ENCODE data around the gene JARID2.

JARID2 gene

GRCh38 chr6:15299430-15300131 is 53.7 kb downstream of the JARID2 start:
- no peak overlapping the region for H2AFZ ChIP-seq (ENCODE audit: low read depth, low read length, severe bottlenecking)
- H3F3A ChIP-seq (ENCODE audit: insufficient read depth) = no peaks in the 10 kb centered on the region
- no peak overlapping the region for H3K9ac ChIP-seq (ENCODE audit: low read length)
- H3K27me3 ChIP-seq (ENCODE audit: low read length) = no peaks in the 10 kb centered on the region
- TF ChIP-seq CTCF (IDR thresholded peaks at IDR 0.05; ENCODE audit: insufficient read depth, low read length, poor library complexity, severe bottlenecking) = no peak
- TF ChIP-seq EZH2phosphoT487 (conservative IDR thresholded peaks at IDR 0.05; ENCODE audit: low read length) = no peak
- H3K27ac ChIP-seq (ENCODE audit: low read depth, low read length) = no peak overlapping the region
- no peaks in the 10 kb centered on the region for H3K9me3 ChIP-seq (ENCODE audit: insufficient read depth, low read length)
- H3K79me2 ChIP-seq (ENCODE audit: insufficient read depth, low read length) = no peaks in the 10 kb centered on the region
- H3K36me3 ChIP-seq (ENCODE audit: low read length) = no peaks in the 10 kb centered on the region
- H3K4me3 ChIP-seq (ENCODE audit: insufficient read depth, low read length, poor library complexity, severe bottlenecking) = no peak overlapping the region
- peaks cover 10% of the 10 kb centered on the region; the same call in 1 of the 2 replicates for H4K20me1 ChIP-seq (ENCODE audit: low read depth, low read length)
- H3K4me2 ChIP-seq (ENCODE audit: low read depth, low read length, poor library complexity, severe bottlenecking) = no peak overlapping the region
- H3K9me2 ChIP-seq (replicated peaks; ENCODE audit: insufficient read depth, low read length) = no peaks in the 10 kb centered on the region

DNA sequence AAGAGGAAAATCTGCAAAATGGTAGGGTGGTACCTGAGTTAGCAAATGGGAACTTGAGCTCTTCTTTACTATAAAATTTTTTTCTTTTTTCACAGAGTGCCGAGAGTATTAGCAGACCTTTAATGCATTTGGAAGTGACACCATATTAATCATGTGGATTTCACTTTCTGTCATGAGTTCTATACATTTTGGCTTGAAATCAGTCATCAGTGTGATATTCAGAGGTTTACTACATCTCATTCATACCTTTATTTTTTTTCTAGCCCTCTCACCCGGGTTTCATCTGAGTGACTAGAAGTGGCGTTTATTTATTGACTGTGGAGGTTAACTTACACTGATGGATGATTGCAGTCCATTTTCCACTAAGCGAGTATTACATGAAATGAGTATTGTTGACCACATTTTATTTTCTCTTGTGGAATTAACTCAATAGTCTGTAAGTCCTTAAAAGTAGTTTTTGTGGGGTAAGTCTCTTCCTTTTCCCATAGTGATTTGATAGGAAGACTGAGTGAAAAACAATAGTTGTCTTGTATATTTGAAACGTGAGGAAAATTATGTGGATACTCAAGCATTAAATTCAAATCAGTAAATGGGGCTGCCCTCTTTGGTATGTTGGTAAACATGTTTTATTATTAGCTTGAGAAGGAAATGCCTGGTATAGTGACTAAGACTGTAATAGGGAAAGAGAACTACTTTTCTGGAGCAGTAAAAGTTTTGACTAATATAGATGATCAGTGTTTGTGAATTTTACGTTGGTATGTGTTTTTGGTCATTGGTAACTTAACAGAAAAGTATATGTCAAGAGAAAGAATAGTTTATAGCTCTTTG is 55.5 kb downstream of the JARID2 start:
- no peak overlapping the region for H3K4me3 ChIP-seq (ENCODE audit: insufficient read depth, low read length, poor library complexity, severe bottlenecking)
- H3K9me3 ChIP-seq (ENCODE audit: insufficient read depth, low read length) = no peaks in the 10 kb centered on the region
- H3K79me2 ChIP-seq (ENCODE audit: insufficient read depth, low read length) = no peaks in the 10 kb centered on the region
- no peak overlapping the region for H3K27ac ChIP-seq (ENCODE audit: low read depth, low read length)
- H3K27me3 ChIP-seq (ENCODE audit: low read length) = no peaks in the 10 kb centered on the region
- H3K36me3 ChIP-seq (ENCODE audit: low read length) = no peaks in the 10 kb centered on the region
- H3K9ac ChIP-seq (ENCODE audit: low read length) = no peak overlapping the region
- H3K4me2 ChIP-seq (ENCODE audit: low read depth, low read length, poor library complexity, severe bottlenecking) = no peak overlapping the region
- no peaks in the 10 kb centered on the region for H3K9me2 ChIP-seq (replicated peaks; ENCODE audit: insufficient read depth, low read length)
- TF ChIP-seq CTCF (IDR thresholded peaks at IDR 0.05; ENCODE audit: insufficient read depth, low read length, poor library complexity, severe bottlenecking) = no peak
- no peak for TF ChIP-seq EZH2phosphoT487 (conservative IDR thresholded peaks at IDR 0.05; ENCODE audit: low read length)
- no peak overlapping the region for H2AFZ ChIP-seq (ENCODE audit: low read depth, low read length, severe bottlenecking)
- H4K20me1 ChIP-seq (ENCODE audit: low read depth, low read length) = peaks cover 14% of the 10 kb centered on the region; the same call in 1 of the 2 replicates
- no peaks in the 10 kb centered on the region for H3F3A ChIP-seq (ENCODE audit: insufficient read depth)

DNA sequence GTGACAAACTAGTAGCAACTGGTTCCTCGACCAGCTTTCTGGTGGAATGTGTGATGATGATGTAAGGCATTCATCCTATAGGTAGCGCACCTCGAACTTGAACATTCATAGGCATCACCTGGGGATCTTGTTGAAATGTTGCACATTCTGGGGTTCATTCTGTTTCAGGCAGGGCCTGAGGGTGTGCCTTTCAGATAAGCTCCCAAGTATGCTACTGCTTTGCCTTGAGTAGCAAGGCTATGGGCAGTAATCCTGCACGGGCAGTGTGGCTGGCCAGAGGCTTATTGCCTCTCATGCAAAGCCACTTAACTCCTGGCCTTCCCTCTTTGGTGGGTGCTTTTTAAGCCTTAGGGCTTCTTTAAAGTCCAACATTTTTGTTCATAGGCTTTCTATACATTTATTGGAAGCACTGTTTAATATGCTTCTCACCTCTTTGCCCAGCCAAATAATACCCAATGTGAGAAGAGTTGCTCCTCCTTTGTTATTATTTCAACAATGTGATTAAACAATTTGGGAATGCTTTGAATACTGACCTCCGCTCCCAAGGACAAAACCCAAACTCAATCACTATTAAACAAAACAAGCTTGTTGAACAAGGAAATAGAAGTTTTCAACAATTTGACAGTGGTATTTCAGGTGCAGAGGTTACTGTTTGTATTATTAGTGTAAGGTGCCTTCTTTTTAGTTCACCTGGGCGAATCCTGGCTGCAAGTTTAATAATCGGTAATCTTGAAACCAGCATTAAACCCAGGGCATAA is 57.5 kb downstream of the JARID2 start:
- Histone ChIP-seq H3K9me2 (replicated peaks; ENCODE audit: insufficient read depth, low read length) (no peaks in the 10 kb centered on the region), H3K79me2 (ENCODE audit: insufficient read depth, low read length) (no peaks in the 10 kb centered on the region), H3K27ac (ENCODE audit: low read depth, low read length) (no peak overlapping the region), H3K9me3 (ENCODE audit: insufficient read depth, low read length) (no peaks in the 10 kb centered on the region), H3F3A (ENCODE audit: insufficient read depth) (no peaks in the 10 kb centered on the region), H3K4me2 (ENCODE audit: low read depth, low read length, poor library complexity, severe bottlenecking) (no peak overlapping the region), H3K4me3 (ENCODE audit: insufficient read depth, low read length, poor library complexity, severe bottlenecking) (no peak overlapping the region), H3K27me3 (ENCODE audit: low read length) (no peaks in the 10 kb centered on the region), H3K36me3 (ENCODE audit: low read length) (no peaks in the 10 kb centered on the region), H2AFZ (ENCODE audit: low read depth, low read length, severe bottlenecking) (no peak overlapping the region), H3K9ac (ENCODE audit: low read length) (no peak overlapping the region), H4K20me1 (ENCODE audit: low read depth, low read length) (peaks cover 14% of the 10 kb centered on the region; the same call in 1 of the 2 replicates)
- TF ChIP-seq EZH2phosphoT487 (conservative IDR thresholded peaks at IDR 0.05; ENCODE audit: low read length) = no peak
- no peak for TF ChIP-seq CTCF (IDR thresholded peaks at IDR 0.05; ENCODE audit: insufficient read depth, low read length, poor library complexity, severe bottlenecking)

All from SU-DHL-6 (cell line).